ENCODE results near the gene DDTL. TPM values are rescaled to one million over a fixed set of nuclear protein-coding genes. Genes with fewer than 3 reads are reported as not detected.
"Not testable (repeated sequence)": the region's sequence is repeated elsewhere in the genome, so short reads cannot be mapped to it uniquely, and the experiment has no call there.

DDTL gene
- total RNA-seq, 1 experiment from 2014 or later, result 4.5 TPM

DNA sequence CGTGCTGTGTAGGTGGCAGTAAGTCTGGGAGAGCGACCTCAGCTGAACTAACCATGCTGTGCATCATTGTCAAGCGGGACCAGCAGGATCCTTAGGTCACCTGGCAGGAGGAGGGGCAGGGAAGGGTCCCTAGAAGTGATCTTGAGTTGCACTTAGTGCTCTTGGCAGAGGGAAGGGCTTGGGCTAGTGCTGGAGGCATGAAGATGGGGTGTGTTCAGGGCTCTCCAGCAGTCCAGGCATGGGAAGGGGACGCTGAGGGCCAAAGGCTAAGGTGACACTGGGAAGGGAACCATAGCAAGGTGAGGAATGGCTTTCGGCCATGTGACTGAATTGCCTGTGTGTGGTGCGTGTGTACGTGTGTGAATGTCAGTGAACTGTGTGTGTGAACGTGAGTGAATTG is 19.4 kb downstream of the DDTL start:
- H3K36me3 ChIP-seq; H3K9me3 ChIP-seq (replicated peaks); DNase-seq; H3K27me3 ChIP-seq; H3K4me1 ChIP-seq; H3K4me3 ChIP-seq; H3K27ac ChIP-seq: not testable (repeated sequence)

GRCh38 chr22:23986538-23987178 is 20.0 kb downstream of the DDTL start:
- H3K27ac ChIP-seq; DNase-seq; H3K4me1 ChIP-seq; H3K4me3 ChIP-seq; H3K9me3 ChIP-seq (replicated peaks); H3K27me3 ChIP-seq; H3K36me3 ChIP-seq: not testable (repeated sequence)

GRCh38 chr22:23989583-23990244 is 23.0 kb downstream of the DDTL start:
- H3K36me3 ChIP-seq; H3K4me3 ChIP-seq; DNase-seq; H3K27ac ChIP-seq; H3K9me3 ChIP-seq (replicated peaks); H3K27me3 ChIP-seq; H3K4me1 ChIP-seq: not testable (repeated sequence)

- H3K27ac ChIP-seq; H3K4me3 ChIP-seq; H3K9me3 ChIP-seq (replicated peaks); H3K36me3 ChIP-seq; H3K4me1 ChIP-seq; DNase-seq; H3K27me3 ChIP-seq: not testable (repeated sequence)
Measured at GRCh38 chr22:23993080-23993479, 26.4 kb downstream of the DDTL start.

DNA sequence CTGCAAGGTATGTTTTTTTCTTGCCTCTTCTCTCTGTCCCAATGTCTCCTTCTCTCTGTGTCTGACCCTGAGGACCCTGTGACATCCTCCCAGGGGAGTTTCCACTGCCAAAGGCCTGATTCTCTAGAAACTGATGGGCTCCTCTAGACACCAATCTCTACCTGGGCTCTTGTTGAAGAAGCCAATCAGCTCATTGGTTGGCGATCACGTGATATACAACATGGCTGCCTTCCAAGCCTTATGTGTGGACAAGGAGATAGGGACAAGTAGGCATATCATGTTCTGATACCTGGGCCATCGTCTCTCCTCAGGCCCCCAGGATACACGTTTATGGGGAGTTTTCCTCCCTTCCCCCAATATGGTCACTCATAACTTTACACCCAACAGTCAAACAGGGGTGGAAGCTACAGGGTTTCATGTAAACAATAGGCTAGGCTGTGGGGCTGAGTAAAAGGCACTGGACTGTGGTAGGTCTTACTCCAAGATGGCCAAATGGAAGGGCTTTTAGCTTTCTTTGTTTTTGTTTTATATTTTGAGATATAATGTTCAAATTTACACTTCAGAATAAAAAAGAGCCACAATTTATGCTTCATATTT is 27.0 kb downstream of the DDTL start:
- not testable (repeated sequence) for H3K27ac ChIP-seq

GRCh38 chr22:23997092-23997491 is 30.4 kb downstream of the DDTL start:
- no peak overlapping the region for H3K4me3 ChIP-seq
- no peak for DNase-seq
- no peaks in the 10 kb centered on the region for H3K4me1 ChIP-seq
- H3K27ac ChIP-seq, result no peak overlapping the region
- no peaks in the 10 kb centered on the region for H3K9me3 ChIP-seq (replicated peaks)
- no peaks in the 10 kb centered on the region for H3K27me3 ChIP-seq
- H3K36me3 ChIP-seq, result no peaks in the 10 kb centered on the region

More for the DNA sequence above, 27.0 kb downstream of the DDTL start:
- H3K4me1 ChIP-seq; H3K4me3 ChIP-seq; H3K36me3 ChIP-seq; H3K27me3 ChIP-seq; H3K9me3 ChIP-seq (replicated peaks): not testable (repeated sequence)
- DNase-seq, result peak; percentile 30 to 39

- H3K36me3 ChIP-seq; H3K4me3 ChIP-seq; H3K9me3 ChIP-seq (replicated peaks); H3K4me1 ChIP-seq; H3K27me3 ChIP-seq; DNase-seq; H3K27ac ChIP-seq: not testable (repeated sequence)
Measured at GRCh38 chr22:23999779-24000178, 33.1 kb downstream of the DDTL start.

- H3K9me3 ChIP-seq (replicated peaks), result no peaks in the 10 kb centered on the region
- H3K27ac ChIP-seq, result no peak overlapping the region
Measured at GRCh38 chr22:24001314-24001713, 34.6 kb downstream of the DDTL start.

GRCh38 chr22:24002272-24002671 is 35.6 kb downstream of the DDTL start:
- H3K36me3 ChIP-seq, result no peaks in the 10 kb centered on the region
- no peak for DNase-seq
- no peak overlapping the region for H3K4me3 ChIP-seq
- no peaks in the 10 kb centered on the region for H3K9me3 ChIP-seq (replicated peaks)
- no peaks in the 10 kb centered on the region for H3K27me3 ChIP-seq
- H3K27ac ChIP-seq, result no peak overlapping the region
- H3K4me1 ChIP-seq, result no peaks in the 10 kb centered on the region

More at GRCh38 chr22:24001314-24001713, 34.6 kb downstream of the DDTL start:
- Histone ChIP-seq H3K4me3 (no peak overlapping the region), H3K4me1 (no peaks in the 10 kb centered on the region), H3K36me3 (no peaks in the 10 kb centered on the region), H3K27me3 (no peaks in the 10 kb centered on the region)
- no peak for DNase-seq

DNA sequence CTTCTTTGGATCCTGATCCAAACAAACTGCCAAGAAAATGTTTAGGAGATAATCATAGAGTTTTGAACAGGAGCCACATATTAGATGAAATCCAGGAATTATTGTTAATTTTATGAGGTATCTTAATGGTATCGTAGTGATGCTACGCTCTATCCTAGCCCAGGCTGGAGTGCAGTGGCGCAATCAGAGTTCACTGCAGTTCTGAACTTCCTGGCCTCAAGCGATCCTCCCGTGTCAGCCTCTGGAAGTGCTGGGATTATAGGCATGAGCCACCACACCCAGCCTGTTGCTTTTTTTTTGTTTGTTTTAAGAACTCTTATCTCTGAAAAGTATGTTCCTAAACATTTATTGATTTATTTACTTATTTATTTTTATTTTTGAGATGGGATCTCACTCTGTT is 36.2 kb downstream of the DDTL start:
- Histone ChIP-seq H3K4me3 (no peak overlapping the region), H3K36me3 (no peaks in the 10 kb centered on the region), H3K9me3 (replicated peaks) (no peaks in the 10 kb centered on the region), H3K4me1 (no peaks in the 10 kb centered on the region), H3K27ac (no peak overlapping the region), H3K27me3 (no peaks in the 10 kb centered on the region)
- no peak for DNase-seq

DNA sequence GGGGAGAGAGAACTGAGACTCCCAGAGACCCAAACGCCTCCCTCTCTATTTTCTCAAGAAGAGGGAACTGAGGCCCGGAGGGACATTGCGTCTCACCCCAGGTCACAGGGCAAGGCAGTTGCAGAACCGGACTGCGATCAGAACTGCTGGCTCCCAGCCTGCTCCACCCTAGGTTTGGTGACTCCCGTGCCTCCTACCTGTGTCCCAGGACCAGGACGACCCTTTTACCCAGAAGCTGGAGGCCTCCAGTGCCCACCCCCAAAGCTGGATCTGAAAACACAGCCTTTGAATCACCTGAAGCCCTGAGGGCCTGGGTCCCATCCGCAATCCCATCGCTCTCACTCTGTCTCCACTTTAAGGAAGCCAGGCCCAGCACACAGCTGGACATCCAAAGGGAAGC is 37.2 kb downstream of the DDTL start:
- H3K27me3 ChIP-seq, result no peaks in the 10 kb centered on the region
- no peak overlapping the region for H3K27ac ChIP-seq
- no peak overlapping the region for H3K4me3 ChIP-seq
- H3K36me3 ChIP-seq, result no peaks in the 10 kb centered on the region
- DNase-seq, result no peak
- no peaks in the 10 kb centered on the region for H3K9me3 ChIP-seq (replicated peaks)
- no peaks in the 10 kb centered on the region for H3K4me1 ChIP-seq

- no peaks in the 10 kb centered on the region for H3K4me1 ChIP-seq
- no peaks in the 10 kb centered on the region for H3K36me3 ChIP-seq
- no peaks in the 10 kb centered on the region for H3K9me3 ChIP-seq (replicated peaks)
- no peak within 1 kb of the TSS for H3K27ac ChIP-seq
- DNase-seq, result no peak
- no peaks in the 10 kb centered on the region for H3K27me3 ChIP-seq
- H3K4me3 ChIP-seq, result no peak within 1 kb of the TSS
Measured at GRCh38 chr22:24005201-24005600, 38.5 kb downstream of the DDTL start, which contains the start of gene GSTT4. Gene GSTT4 (minus strand): TSS chr22:24005453. CDS start chr22:24005356, 97 bp downstream.

DNA sequence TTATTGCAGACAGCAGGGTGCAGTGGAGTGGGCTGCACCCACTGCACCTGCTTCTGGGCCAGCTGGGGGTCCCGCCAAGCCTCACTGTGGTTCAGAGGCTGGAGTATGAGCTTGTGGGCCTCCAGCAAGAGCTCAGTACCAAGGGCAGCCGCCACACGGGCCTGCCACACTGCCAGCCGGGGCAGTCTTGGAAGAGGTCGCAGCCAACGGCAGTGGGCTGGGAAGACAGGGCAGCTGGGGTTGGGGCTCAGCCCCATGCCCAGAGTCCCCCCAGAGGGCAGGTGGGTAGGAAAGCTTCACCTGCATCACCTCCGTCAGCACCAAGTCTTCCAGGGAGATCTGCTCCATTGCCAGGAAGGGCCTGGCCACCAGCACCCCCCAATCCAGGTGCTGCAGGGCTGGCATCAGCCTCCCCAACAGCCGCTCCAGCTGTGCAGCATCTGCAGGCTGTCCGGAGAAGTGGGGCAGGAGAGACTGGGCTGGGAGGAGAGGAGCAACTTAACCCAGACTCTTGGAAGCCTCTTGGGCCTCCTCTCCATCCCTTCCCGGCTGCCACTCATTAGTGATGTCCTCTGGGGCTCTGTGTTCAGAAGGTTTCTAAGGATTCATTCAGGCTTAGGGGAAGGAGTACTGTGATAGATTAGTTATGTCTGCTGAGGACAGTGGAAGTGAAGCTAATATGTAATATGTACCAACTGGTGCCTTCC is 39.7 kb downstream of the DDTL start:
- Histone ChIP-seq H3K36me3 (no peaks in the 10 kb centered on the region), H3K4me1 (no peaks in the 10 kb centered on the region), H3K27me3 (no peaks in the 10 kb centered on the region), H3K27ac (no peak overlapping the region), H3K9me3 (replicated peaks) (no peaks in the 10 kb centered on the region), H3K4me3 (no peak overlapping the region)
- DNase-seq, result no peak

DNA sequence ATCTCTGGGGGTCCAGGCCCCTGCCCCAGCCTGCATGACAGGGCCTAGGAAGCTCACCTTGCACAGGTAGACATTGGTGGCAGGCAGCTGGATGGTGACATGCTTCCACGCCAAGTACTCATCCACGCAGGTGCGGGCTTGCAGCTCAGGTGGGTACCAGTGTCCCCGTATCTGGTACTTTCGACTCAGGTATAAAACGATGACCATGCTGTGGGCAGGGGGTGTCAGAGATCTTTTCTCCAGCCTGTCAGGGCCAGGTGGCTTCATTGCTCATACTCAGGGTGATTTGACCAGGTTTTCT is 40.2 kb downstream of the DDTL start:
- Histone ChIP-seq H3K4me3 (no peak overlapping the region), H3K36me3 (no peaks in the 10 kb centered on the region), H3K9me3 (replicated peaks) (no peaks in the 10 kb centered on the region), H3K27me3 (no peaks in the 10 kb centered on the region), H3K4me1 (no peaks in the 10 kb centered on the region), H3K27ac (no peak overlapping the region)
- DNase-seq, result no peak

DNA sequence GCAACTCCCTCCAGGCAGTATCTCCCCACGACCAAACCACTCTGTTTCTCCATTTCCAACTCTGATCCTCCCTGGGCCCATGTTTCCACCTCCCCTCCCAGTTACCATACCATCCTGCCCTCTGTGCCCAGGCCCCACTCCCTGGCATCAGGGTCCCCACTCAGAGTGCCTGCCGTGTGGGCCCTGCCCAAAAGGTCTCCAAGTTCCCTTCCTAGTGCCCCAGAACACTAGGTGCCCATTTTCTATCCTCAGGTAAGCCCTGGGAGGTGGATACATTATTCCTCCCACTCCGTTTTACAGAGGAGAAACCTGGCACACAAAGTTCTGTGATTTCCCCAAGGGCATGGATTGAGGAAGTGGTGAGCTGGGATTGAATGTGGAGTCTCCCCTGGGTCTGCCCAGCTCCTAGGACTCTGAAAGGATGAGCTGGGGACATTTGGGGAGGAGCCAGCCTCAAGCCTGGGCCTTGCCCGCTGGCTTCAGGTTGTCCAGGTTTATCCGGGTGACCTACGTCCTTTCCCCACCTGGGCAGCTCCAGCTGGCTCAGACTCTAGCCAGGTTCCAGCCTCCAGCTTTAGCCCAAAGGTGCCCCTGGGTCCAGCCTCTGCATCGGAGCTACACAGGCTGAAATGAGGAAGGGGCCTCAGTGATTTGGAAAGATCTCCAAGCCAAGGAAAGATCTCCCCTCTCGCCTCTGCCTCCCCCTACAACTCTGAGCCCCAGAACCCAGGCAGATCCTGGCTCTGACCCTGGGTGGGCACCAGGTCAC is 40.7 kb downstream of the DDTL start:
- 0 out of 2 replicates have a peak, but pooled peaks cover 2% of the 10 kb centered on the region for H3K4me1 ChIP-seq
- no peak overlapping the region for H3K4me3 ChIP-seq
- no peak overlapping the region for H3K27ac ChIP-seq
- no peaks in the 10 kb centered on the region for H3K9me3 ChIP-seq (replicated peaks)
- H3K27me3 ChIP-seq, result no peaks in the 10 kb centered on the region
- DNase-seq, result no peak
- H3K36me3 ChIP-seq, result no peaks in the 10 kb centered on the region

Measured in SJCRH30 (cell line).